ENCODE results near the gene VPS35L.
"Not testable (repeated sequence)": the region's sequence is repeated elsewhere in the genome, so short reads cannot be mapped to it uniquely, and the experiment has no call there.

Gene VPS35L

GRCh38 chr16:19532601-19533000 is 22.9 kb upstream of the VPS35L start:
- DNase-seq (ENCODE audit: low spot score), result no peak

- no peak for DNase-seq (ENCODE audit: low spot score)
Observed at GRCh38 chr16:19540241-19540970, 15.1 kb upstream of the VPS35L start.

GRCh38 chr16:19542138-19542821 is 13.2 kb upstream of the VPS35L start:
- no peak for DNase-seq (ENCODE audit: low spot score)

DNA sequence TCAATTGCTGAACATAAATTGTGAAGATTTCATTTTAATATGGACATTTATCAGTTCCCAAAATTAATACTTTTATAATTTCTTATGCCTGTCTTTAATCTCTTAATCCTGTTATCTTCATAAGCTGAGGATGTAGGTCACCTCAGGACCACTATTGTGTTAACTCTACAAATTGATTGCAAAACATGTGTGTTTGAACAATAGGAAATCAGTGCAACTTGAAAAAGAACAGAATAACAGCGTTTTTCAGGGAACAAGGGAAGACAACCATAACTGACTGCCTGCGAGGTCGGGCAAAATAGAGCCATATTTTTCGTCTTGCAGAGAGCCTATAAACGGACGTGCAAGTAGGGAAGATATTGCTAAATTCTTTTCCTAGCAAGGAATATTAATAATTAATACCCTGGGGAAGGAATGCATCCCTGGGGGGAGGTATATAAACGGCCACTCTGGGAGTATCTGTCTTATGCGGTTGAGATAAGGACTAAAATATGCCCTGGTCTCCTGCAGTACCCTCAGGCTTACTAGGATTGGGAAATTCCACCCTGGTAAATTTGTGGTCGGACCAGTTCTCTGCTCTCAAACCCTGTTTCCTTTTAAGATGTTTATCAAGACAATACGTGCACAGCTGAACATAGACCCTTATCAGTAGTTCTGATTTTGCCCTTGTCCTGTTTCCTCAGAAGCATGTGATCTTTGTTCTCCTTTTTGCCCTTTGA is 12.1 kb upstream of the VPS35L start:
- DNase-seq (ENCODE audit: low spot score), result not testable (repeated sequence)

GRCh38 chr16:19548144-19548543 is 7.4 kb upstream of the VPS35L start:
- DNase-seq (ENCODE audit: low spot score), result no peak

DNA sequence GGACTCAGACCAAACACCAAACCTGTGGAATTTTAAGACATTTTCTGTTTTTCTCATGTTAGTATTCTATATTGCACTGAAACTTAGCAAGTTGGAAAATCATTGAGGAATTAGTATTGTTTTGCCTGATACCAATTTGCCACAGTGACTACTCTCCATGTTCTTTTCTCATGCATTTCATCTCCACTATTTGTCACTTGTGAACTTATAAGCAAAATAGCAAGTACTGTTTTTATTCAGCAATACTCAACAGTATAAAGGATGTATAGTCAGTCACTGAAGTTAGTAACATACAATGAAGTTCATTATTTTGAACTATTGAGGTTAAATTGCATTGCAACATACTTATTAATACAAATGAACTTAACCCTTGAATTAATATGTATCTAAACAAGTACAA is 5.8 kb upstream of the VPS35L start:
- no peak for DNase-seq (ENCODE audit: low spot score)

DNA sequence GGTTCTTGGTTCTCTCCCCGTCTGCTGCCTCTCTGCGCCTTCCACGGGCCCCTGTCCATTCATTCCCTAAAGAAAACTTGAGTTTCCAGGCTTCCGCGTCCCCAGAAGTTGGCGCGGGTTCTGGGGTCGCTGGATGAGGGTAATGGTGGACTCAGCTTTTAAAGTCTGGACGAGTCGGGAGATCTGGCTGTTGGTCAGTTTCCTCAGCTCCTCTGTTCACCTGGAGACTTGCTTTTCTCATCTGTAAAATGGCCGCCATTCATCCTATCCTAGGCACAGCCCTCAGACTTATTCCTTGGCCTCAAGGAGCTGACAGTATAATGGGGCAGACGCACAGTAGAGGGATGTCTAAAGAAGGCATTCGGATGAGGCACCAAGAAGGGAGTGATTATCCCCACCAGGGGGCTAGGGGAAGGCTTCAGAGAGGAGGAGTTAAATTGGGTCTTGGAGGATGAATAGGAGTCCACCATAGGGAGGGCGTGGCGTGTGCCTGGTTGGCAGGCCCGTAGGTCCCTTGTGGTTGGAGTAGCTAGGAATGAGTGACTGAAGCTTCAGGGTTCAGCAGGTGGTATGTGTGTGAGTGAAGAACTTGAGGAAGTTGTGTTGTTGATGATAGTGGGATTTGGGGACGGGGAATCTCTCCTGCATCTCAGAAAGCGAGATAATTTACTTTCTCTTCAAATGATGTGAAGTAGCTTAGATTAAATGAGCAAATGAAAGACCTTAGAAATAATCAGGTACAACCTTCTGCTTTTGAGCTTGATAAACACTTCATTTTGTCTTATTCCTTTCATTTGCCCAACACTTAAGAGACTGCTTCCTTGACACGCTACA is 652 bp downstream of the VPS35L start:
- no peak for DNase-seq (ENCODE audit: low spot score)

GRCh38 chr16:19559242-19559910 is 3.9 kb downstream of the VPS35L start:
- DNase-seq (ENCODE audit: low spot score), result peak; percentile 78

DNA sequence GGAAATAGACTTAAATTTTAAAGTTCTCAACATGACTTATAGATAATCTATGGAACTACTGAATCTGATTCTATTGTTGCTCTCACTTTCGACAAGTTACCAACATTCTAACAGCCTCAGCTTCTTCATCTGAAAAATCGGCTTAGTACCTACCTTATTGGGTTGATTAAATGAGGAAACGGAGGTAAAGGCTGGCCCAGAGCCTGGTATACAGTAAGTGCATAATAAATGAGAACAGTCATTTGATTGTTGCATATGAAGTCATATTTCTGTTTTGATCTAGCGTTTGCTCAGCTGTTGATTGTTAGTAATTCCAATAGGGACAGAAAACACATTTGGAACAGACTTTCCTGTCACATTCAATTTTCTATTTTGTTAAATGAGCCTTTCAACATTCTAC is 4.6 kb downstream of the VPS35L start:
- DNase-seq (ENCODE audit: low spot score), result no peak

- no peak for DNase-seq (ENCODE audit: low spot score)
Observed at GRCh38 chr16:19563377-19563776, 7.9 kb downstream of the VPS35L start.

GRCh38 chr16:19566362-19566761 is 10.9 kb downstream of the VPS35L start:
- DNase-seq (ENCODE audit: low spot score), result no peak

- DNase-seq (ENCODE audit: low spot score), result no peak
Observed at GRCh38 chr16:19567560-19567959, 12.1 kb downstream of the VPS35L start.

DNA sequence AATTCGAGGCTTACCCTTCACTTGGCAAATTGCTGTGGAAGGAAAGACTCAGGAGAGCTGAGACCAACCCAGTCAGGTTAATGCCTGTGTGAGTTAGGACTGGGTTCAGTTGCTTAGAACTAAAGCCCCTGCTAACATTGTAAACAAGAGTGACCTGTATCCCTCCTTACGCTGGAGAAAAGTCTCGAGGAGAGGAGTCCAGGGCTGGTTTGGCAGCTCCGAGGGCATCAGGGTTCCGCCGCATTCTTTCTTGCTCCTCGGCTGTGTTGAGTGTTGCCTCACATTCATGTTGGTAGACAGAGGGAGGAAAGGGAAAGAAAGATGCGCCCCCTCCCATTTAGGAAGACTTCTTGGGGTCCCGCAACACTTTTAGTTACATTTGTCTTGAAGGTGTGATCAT is 18.5 kb downstream of the VPS35L start:
- no peak for DNase-seq (ENCODE audit: low spot score)

GRCh38 chr16:19574615-19575014 is 19.1 kb downstream of the VPS35L start:
- DNase-seq (ENCODE audit: low spot score), result no peak

DNA sequence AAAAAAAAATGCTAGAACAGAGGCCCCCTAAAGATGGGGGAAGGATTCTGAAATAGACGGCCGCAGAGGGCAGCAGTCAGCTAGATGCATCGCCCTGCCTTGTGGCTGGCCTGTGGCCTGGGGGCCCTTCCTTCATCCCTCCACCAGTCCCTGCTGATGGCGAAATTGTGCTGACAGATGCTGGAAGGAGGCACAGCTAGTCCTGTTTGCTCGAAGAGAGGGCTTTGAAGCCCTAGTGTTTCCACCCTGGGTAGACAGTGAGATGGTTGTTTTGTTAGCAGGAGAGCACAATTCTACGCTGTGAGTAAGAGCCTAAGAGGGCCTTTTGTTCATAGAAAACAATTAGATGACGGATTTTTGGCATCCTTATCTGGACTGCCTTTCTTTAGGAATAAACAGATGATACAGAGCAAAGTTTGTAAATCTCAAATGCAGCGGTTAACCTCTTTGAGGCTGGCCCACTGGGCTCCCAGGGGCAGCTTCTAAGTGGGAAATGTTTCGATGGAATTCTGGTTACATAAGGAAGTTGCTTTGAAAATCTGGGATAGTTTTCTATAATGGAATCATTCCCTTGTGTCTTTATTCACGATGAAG is 23.0 kb downstream of the VPS35L start:
- peak; percentile 98 for DNase-seq (ENCODE audit: low spot score)

GRCh38 chr16:19582050-19582831 is 26.7 kb downstream of the VPS35L start:
- no peak for DNase-seq (ENCODE audit: low spot score)

GRCh38 chr16:19583665-19584300 is 28.3 kb downstream of the VPS35L start:
- DNase-seq (ENCODE audit: low spot score), result peak; percentile 58

DNA sequence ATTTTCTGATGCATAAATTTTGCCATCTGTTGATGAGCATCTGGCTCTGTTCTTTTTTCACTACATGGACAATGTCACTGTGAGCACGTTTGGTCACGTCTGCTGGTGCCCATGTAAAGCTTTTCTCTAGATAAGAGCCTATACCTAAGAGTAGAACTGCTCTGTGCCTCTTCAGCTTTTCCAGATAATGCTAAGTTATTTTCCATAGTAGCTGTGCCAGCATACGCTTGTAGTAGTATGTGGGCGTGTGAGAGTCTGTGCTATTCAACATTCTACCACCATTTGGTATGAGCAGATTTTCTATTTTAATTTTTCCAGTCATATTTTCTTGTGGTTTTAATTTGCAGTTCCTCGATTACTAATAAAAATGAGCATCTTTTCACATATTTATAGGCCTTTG is 33.2 kb downstream of the VPS35L start:
- DNase-seq (ENCODE audit: low spot score), result peak; percentile 57

DNA sequence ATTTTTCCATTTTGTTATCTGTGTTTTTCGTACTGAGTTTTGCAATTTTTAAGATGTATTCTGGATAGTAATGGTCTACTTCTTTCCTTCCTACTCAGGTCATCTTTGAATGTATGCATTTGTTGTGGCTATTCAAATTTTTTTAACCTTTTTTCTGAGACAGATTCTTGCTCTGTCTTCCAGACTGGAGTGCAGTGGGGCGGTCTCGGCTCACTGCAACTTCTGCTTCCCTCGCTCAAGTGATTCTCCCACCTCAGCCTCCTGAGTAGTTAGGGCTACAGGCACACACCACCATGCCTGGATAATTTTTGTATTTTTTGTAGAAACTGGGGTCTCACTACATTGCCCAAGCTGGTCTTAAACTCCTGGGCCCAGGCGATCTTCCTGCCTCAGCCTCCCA is 33.6 kb downstream of the VPS35L start:
- no peak for DNase-seq (ENCODE audit: low spot score)

- DNase-seq (ENCODE audit: low spot score), result no peak
Observed at GRCh38 chr16:19589771-19590302, 34.3 kb downstream of the VPS35L start.
